Measurements from ENCODE around the gene DICER1. TPM values are rescaled to one million over a fixed set of nuclear protein-coding genes. Genes with fewer than 3 reads are reported as not detected.

Gene DICER1
- total and polyA plus RNA-seq, 2 donors (not counting 1 experiment from before 2014, with no cell fraction given) = 15.4 to 90.4 TPM

GRCh38 chr14:95117937-95118721 lies 39.2 kb downstream of the DICER1 start:
- POLR2A ChIA-PET = no interaction called here
- no peak overlapping the region for H3K4me3 Mint-ChIP-seq
- no peak overlapping the region for H3K4me2 ChIP-seq (replicated peaks; ENCODE audit: low read depth, low read length, poor library complexity, severe bottlenecking)

More at GRCh38 chr14:95117937-95118721, 39.2 kb downstream of the DICER1 start:
- no peak overlapping the region for H3K9ac ChIP-seq (ENCODE audit: low read length)
- H3K79me2 ChIP-seq (ENCODE audit: control insufficient read depth, insufficient read depth, low read length) = peaks cover 6% of the 10 kb centered on the region
- H3K9me3 ChIP-seq (ENCODE audit: control extremely low read depth in 1 of 3, control insufficient read depth in 2 of 3, insufficient read depth in 1 of 3, low read length in 2 of 3) = no peaks in the 10 kb centered on the region
- H4K20me1 ChIP-seq (ENCODE audit: control insufficient read depth, insufficient read depth, low read length, poor library complexity, severe bottlenecking) = peaks cover 4% of the 10 kb centered on the region
- H3K27me3 ChIP-seq (replicated peaks in 1 of 4; ENCODE audit: control extremely low read depth in 1 of 4, control insufficient read depth in 3 of 4, insufficient read depth in 4 of 4, low read length in 3 of 4) = no peaks in the 10 kb centered on the region
- no peaks in the 10 kb centered on the region for H3K4me1 ChIP-seq (ENCODE audit: control insufficient read depth in 2 of 2, insufficient read depth in 2 of 2, low read length in 2 of 2)
- H3K27ac ChIP-seq (ENCODE audit: low read length in 2 of 2) = no peak overlapping the region
- intact Hi-C loops (cut with micrococcal nuclease) = no loop called here
- H3K27me3 Mint-ChIP-seq = no peaks in the 10 kb centered on the region
- CTCF ChIA-PET = interaction anchor here (0.6 to 1.8 kb wide), 8 partner anchors 10 to 309 kb away, joined by 3 to 6 read pairs (median 4); partner anchors contain the start of gene DICER1
- WGBS (ENCODE audit: insufficient coverage) = 100% methylated on average over 8 of the region's 14 CpGs
- peaks cover 22 to 54% of the 10 kb centered on the region in 2 experiments for H3K36me3 ChIP-seq (replicated peaks in 1 of 2; ENCODE audit: control extremely low read depth in 1 of 2, control insufficient read depth in 1 of 2, extremely low read depth in 1 of 2, insufficient read depth in 2 of 2, low read length in 1 of 2)
- H3K4me1 Mint-ChIP-seq = no peaks in the 10 kb centered on the region
- ATAC-seq (ENCODE audit: low read depth) (no peak), DNase-seq (no peak)
- TF ChIP-seq CTCF (IDR thresholded peaks at IDR 0.05) (no peak), EZH2 (IDR thresholded peaks at IDR 0.05; ENCODE audit: borderline replicate concordance, insufficient read depth, low read depth, low read length, poor library complexity, severe bottlenecking) (no peak)
- no peak overlapping the region for H3K4me3 ChIP-seq (ENCODE audit: control extremely low read depth in 1 of 5, extremely low read depth in 1 of 5, insufficient read depth in 1 of 5, low read depth in 2 of 5, low read length in 4 of 5)
- no peak overlapping the region for H2AFZ ChIP-seq (ENCODE audit: insufficient read depth, low read depth, low read length, poor library complexity, severe bottlenecking)
- no peak overlapping the region for H3K27ac Mint-ChIP-seq
- H3K9me3 Mint-ChIP-seq (ENCODE audit: insufficient read depth) = no peaks in the 10 kb centered on the region

Measured in B cell (primary cell).